ENCODE results near the gene GNB3. TPM values are rescaled to one million over a fixed set of nuclear protein-coding genes. Genes with fewer than 3 reads are reported as not detected.

Gene GNB3
- total and polyA plus RNA-seq, 9 of the 15 experiments (the other 6 are each of a cell fraction or from before 2014, with no cell fraction given): 1.4 to 5.8 (median 2.0) TPM

DNA sequence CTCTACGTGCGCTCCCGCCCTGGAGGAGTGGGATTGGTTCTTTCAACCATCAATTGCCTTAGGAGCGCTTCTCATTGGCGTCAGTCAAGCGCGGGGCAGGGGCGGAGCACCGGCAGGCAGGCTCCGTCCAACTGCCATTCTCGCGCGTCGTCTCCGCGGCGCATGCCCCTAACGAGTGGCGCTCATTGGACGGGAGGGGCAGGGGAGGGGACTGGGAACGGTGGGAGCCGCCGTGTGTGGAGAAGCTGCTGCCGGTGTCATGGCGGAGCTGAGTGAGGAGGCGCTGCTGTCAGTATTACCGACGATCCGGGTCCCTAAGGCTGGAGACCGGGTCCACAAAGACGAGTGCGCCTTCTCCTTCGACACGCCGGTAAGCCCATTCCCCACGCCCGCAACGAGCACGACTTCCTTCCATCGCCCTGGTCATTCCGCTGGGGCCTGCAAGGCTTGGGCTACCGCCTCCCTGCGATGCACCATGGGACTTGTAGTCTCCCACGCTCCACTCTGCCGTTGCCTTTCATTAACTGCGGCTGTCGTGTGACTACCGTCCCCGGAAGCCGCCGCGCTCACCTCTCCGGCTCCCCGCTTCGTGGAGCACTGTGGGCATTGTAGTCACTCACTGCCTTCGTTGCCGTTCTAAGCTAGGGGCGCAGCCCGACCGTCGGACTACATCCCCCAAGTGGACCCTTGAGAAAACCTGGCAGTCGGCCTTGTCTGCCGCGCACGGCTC is 11.4 kb downstream of the GNB3 start, which contains the start of gene USP5 (continued):
- TF ChIP-seq, protein P1, sequence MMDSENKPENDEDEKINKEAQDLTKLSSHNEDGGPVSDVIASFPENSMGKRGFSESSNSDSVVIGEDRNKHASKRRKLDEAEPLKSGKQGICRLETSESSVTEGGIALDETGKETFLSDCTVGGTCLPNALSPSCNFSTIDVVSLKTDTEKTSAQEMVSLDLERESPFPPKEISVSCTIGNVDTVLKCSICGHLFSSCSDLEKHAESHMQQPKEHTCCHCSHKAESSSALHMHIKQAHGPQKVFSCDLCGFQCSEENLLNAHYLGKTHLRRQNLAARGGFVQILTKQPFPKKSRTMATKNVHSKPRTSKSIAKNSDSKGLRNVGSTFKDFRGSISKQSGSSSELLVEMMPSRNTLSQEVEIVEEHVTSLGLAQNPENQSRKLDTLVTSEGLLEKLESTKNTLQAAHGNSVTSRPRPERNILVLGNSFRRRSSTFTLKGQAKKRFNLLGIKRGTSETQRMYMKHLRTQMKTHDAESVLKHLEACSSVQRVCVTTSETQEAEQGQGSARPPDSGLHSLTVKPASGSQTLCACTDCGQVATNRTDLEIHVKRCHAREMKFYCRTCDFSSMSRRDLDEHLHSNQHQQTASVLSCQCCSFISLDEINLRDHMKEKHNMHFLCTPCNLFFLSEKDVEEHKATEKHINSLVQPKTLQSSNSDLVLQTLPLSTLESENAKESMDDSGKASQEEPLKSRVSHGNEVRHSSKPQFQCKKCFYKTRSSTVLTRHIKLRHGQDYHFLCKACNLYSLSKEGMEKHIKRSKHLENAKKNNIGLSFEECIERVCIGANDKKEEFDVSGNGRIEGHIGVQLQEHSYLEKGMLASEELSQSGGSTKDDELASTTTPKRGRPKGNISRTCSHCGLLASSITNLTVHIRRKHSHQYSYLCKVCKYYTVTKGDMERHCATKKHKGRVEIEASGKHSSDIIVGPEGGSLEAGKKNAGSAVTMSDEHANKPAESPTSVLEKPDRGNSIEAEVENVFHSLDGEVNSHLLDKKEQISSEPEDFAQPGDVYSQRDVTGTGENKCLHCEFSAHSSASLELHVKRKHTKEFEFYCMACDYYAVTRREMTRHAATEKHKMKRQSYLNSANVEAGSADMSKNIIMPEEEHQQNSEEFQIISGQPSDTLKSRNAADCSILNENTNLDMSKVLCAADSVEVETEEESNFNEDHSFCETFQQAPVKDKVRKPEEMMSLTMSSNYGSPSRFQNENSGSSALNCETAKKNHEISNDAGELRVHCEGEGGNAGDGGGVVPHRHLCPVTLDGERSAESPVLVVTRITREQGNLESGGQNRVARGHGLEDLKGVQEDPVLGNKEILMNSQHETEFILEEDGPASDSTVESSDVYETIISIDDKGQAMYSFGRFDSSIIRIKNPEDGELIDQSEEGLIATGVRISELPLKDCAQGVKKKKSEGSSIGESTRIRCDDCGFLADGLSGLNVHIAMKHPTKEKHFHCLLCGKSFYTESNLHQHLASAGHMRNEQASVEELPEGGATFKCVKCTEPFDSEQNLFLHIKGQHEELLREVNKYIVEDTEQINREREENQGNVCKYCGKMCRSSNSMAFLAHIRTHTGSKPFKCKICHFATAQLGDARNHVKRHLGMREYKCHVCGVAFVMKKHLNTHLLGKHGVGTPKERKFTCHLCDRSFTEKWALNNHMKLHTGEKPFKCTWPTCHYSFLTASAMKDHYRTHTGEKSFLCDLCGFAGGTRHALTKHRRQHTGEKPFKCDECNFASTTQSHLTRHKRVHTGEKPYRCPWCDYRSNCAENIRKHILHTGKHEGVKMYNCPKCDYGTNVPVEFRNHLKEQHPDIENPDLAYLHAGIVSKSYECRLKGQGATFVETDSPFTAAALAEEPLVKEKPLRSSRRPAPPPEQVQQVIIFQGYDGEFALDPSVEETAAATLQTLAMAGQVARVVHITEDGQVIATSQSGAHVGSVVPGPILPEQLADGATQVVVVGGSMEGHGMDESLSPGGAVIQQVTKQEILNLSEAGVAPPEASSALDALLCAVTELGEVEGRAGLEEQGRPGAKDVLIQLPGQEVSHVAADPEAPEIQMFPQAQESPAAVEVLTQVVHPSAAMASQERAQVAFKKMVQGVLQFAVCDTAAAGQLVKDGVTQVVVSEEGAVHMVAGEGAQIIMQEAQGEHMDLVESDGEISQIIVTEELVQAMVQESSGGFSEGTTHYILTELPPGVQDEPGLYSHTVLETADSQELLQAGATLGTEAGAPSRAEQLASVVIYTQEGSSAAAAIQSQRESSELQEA (IDR thresholded peaks at IDR 0.05; ENCODE audit: low read depth): no peak
- peak in 1 of 2 experiments; percentile 88; a peak in 1 of 4 replicates for TF ChIP-seq KDM4B (IDR thresholded peaks at IDR 0.05; ENCODE audit: borderline replicate concordance in 2 of 2, low read depth in 1 of 2)
- TF ChIP-seq, protein P2, sequence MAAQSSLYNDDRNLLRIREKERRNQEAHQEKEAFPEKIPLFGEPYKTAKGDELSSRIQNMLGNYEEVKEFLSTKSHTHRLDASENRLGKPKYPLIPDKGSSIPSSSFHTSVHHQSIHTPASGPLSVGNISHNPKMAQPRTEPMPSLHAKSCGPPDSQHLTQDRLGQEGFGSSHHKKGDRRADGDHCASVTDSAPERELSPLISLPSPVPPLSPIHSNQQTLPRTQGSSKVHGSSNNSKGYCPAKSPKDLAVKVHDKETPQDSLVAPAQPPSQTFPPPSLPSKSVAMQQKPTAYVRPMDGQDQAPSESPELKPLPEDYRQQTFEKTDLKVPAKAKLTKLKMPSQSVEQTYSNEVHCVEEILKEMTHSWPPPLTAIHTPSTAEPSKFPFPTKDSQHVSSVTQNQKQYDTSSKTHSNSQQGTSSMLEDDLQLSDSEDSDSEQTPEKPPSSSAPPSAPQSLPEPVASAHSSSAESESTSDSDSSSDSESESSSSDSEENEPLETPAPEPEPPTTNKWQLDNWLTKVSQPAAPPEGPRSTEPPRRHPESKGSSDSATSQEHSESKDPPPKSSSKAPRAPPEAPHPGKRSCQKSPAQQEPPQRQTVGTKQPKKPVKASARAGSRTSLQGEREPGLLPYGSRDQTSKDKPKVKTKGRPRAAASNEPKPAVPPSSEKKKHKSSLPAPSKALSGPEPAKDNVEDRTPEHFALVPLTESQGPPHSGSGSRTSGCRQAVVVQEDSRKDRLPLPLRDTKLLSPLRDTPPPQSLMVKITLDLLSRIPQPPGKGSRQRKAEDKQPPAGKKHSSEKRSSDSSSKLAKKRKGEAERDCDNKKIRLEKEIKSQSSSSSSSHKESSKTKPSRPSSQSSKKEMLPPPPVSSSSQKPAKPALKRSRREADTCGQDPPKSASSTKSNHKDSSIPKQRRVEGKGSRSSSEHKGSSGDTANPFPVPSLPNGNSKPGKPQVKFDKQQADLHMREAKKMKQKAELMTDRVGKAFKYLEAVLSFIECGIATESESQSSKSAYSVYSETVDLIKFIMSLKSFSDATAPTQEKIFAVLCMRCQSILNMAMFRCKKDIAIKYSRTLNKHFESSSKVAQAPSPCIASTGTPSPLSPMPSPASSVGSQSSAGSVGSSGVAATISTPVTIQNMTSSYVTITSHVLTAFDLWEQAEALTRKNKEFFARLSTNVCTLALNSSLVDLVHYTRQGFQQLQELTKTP (IDR thresholded peaks at IDR 0.05; ENCODE audit: low read depth in 1 of 2, partially characterized antibody in 2 of 2): peak; percentile 92 to 100
- peak; percentile 62; the same call in 1 of the 2 replicates for TF ChIP-seq PTRF (tag; IDR thresholded peaks at IDR 0.05)
- no peak for TF ChIP-seq PHB (CRISPR knock-in tag; IDR thresholded peaks at IDR 0.05)
- TF ChIP-seq, protein P3, sequence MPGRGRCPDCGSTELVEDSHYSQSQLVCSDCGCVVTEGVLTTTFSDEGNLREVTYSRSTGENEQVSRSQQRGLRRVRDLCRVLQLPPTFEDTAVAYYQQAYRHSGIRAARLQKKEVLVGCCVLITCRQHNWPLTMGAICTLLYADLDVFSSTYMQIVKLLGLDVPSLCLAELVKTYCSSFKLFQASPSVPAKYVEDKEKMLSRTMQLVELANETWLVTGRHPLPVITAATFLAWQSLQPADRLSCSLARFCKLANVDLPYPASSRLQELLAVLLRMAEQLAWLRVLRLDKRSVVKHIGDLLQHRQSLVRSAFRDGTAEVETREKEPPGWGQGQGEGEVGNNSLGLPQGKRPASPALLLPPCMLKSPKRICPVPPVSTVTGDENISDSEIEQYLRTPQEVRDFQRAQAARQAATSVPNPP (IDR thresholded peaks at IDR 0.05; ENCODE audit: borderline replicate concordance, insufficient read depth, insufficient read length): no peak
- TF ChIP-seq, protein P4, sequence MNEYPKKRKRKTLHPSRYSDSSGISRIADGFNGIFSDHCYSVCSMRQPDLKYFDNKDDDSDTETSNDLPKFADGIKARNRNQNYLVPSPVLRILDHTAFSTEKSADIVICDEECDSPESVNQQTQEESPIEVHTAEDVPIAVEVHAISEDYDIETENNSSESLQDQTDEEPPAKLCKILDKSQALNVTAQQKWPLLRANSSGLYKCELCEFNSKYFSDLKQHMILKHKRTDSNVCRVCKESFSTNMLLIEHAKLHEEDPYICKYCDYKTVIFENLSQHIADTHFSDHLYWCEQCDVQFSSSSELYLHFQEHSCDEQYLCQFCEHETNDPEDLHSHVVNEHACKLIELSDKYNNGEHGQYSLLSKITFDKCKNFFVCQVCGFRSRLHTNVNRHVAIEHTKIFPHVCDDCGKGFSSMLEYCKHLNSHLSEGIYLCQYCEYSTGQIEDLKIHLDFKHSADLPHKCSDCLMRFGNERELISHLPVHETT (CRISPR knock-in tag; conservative IDR thresholded peaks at IDR 0.05 in 1 of 2, IDR thresholded peaks at IDR 0.05 in 1 of 2): peak in 1 of 2 experiments; percentile 92; a peak in 2 of 4 replicates
- peak; percentile 86 for TF ChIP-seq HNRNPLL (IDR thresholded peaks at IDR 0.05; ENCODE audit: low read depth, low read length, poor library complexity, severe bottlenecking)
- 0 out of 2 replicates have a peak, but pooled peaks have one; percentile 22 for TF ChIP-seq HLTF (IDR thresholded peaks at IDR 0.05)
- TF ChIP-seq ZNF586 (CRISPR knock-in tag; conservative IDR thresholded peaks at IDR 0.05): 0 out of 2 replicates have a peak, but pooled peaks have one; percentile 30

Data from K562 (cell line).